ENCODE results near the gene ZNG1B.
"Not testable (repeated sequence)": the region's sequence is repeated elsewhere in the genome, so short reads cannot be mapped to it uniquely, and the experiment has no call there.

GRCh38 chr2:113540834-113541203 lies 103.3 kb downstream of the ZNG1B start:
- TF ChIP-seq, protein P1, sequence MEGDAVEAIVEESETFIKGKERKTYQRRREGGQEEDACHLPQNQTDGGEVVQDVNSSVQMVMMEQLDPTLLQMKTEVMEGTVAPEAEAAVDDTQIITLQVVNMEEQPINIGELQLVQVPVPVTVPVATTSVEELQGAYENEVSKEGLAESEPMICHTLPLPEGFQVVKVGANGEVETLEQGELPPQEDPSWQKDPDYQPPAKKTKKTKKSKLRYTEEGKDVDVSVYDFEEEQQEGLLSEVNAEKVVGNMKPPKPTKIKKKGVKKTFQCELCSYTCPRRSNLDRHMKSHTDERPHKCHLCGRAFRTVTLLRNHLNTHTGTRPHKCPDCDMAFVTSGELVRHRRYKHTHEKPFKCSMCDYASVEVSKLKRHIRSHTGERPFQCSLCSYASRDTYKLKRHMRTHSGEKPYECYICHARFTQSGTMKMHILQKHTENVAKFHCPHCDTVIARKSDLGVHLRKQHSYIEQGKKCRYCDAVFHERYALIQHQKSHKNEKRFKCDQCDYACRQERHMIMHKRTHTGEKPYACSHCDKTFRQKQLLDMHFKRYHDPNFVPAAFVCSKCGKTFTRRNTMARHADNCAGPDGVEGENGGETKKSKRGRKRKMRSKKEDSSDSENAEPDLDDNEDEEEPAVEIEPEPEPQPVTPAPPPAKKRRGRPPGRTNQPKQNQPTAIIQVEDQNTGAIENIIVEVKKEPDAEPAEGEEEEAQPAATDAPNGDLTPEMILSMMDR (IDR thresholded peaks at IDR 0.05; ENCODE audit: low read depth, low read length), result not testable (repeated sequence)
- not testable (repeated sequence) for TF ChIP-seq POLR2A (IDR thresholded peaks at IDR 0.05; ENCODE audit: extremely low read depth, insufficient read length)
